Natural killer cell (primary cell): ENCODE data around the gene LDLRAP1. TPM values are rescaled to one million over a fixed set of nuclear protein-coding genes. Genes with fewer than 3 reads are reported as not detected.

ENCODE experiments used
- ATAC-seq, 3 donors: fragments of 150-1000 bp in 2 of 3; fragments of 200-7000 bp in 1 of 3; cut with Tn5 transposase; 1 replicate in 1 of 3; 2 replicates in 2 of 3; pipeline ENCODE4 v1.10.0; 2021; ENCODE audit warnings: mild to moderate bottlenecking in 2 of 3, moderate library complexity in 2 of 3
- DNase-seq, 2 donors: peaks; one replicate each; pipeline versions ENCODE4 v3.0.0 to v3.0.0-alpha.2; 2013 to 2021; ENCODE audit warnings: mixed read lengths in 1 of 2
- H3K27ac ChIP-seq: one replicate; pipeline ENCODE4 v1.5.1; 2013; ENCODE audit warnings: mild to moderate bottlenecking, low read length
- H3K27me3 ChIP-seq: one replicate; pipeline ENCODE4 v1.6.1; 2013; ENCODE audit warnings: low read length; ENCODE audit not compliant: control insufficient read depth, insufficient read depth
- H3K36me3 ChIP-seq: one replicate; pipeline ENCODE4 v1.6.1; 2013; ENCODE audit warnings: low read length; ENCODE audit not compliant: control insufficient read depth, insufficient read depth
- H3K4me1 ChIP-seq: one replicate; pipeline ENCODE4 v1.6.1; 2013; ENCODE audit warnings: low read length; ENCODE audit not compliant: control insufficient read depth, insufficient read depth
- H3K4me3 ChIP-seq: one replicate; pipeline ENCODE4 v1.5.1; 2013; ENCODE audit warnings: low read length
- H3K9me3 ChIP-seq: one replicate; pipeline ENCODE4 v1.6.1; 2013; ENCODE audit warnings: low read length; ENCODE audit not compliant: control insufficient read depth, insufficient read depth
- H3K27ac Mint-ChIP-seq, 2 donors: one replicate each; pipeline ENCODE4 v1.8.0; 2022; ENCODE audit warnings: mild to moderate bottlenecking in 2 of 2, mixed read lengths in 2 of 2, moderate library complexity in 1 of 2
- H3K27me3 Mint-ChIP-seq, 2 donors: one replicate each; pipeline ENCODE4 v1.8.0; 2022; ENCODE audit warnings: low read depth in 2 of 2, mixed read lengths in 2 of 2
- H3K36me3 Mint-ChIP-seq: one replicate; pipeline ENCODE4 v1.8.0; 2022; ENCODE audit warnings: mixed read lengths
- H3K4me1 Mint-ChIP-seq, 2 donors: one replicate each; pipeline ENCODE4 v1.8.0; 2022; ENCODE audit warnings: mixed read lengths in 2 of 2
- H3K4me3 Mint-ChIP-seq: one replicate; pipeline ENCODE4 v1.8.0; 2022; ENCODE audit warnings: mild to moderate bottlenecking, moderate library complexity, mixed read lengths
- H3K9me3 Mint-ChIP-seq, 2 donors: one replicate each; pipeline ENCODE4 v1.8.0; 2022; ENCODE audit warnings: mixed read lengths in 2 of 2
- WGBS: methylation state at CpG from one replicate; pipeline ENCODE4 v1.1.7; 2013; ENCODE audit warnings: missing lambda C conversion rate; ENCODE audit not compliant: insufficient coverage; 5-methylcytosine and 5-hydroxymethylcytosine counted together
- intact Hi-C: fragments of 100-400 bp; cut with micrococcal nuclease; formaldehyde crosslinking; loops from one replicate; pipeline ENCODE4 v1.14.2; 2022
- total RNA-seq, 4 donors: library from RNA; stranded (reverse); fragments of 120-200 nt in 1 of 4; gene quantifications; one replicate each; pipeline versions ENCODE4 v1.2.3 to v1.2.4, GENCODE V29; 2013 to 2022
- TF ChIP-seq, protein P1 (sequence below): fragments of 200-600 bp; IDR thresholded peaks from one replicate; pipeline ENCODE4 v1.8.0; 2022; ENCODE audit warnings: antibody characterized with exemption

The LDLRAP1 gene
- total RNA-seq, 3 donors from 2014 or later (not counting 1 experiment from before 2014, with no cell fraction given) = 25.2 to 34.0 (median 27.4) TPM

- H3K27ac Mint-ChIP-seq = no peak overlapping the region
- WGBS = 90% methylated on average over 19 of the region's 19 CpGs
- Histone ChIP-seq H3K4me3 (no peak overlapping the region), H3K9me3 (no peaks in the 10 kb centered on the region), H3K27me3 (no peaks in the 10 kb centered on the region), H3K27ac (no peak overlapping the region), H3K36me3 (no peaks in the 10 kb centered on the region), H3K4me1 (no peaks in the 10 kb centered on the region)
- no peaks in the 10 kb centered on the region for H3K9me3 Mint-ChIP-seq
- peaks cover 0 to under 1% of the 10 kb centered on the region in 2 donors for H3K4me1 Mint-ChIP-seq
- peaks cover 0 to 10% of the 10 kb centered on the region in 2 donors for H3K27me3 Mint-ChIP-seq
- no peak overlapping the region for H3K4me3 Mint-ChIP-seq
- no peaks in the 10 kb centered on the region for H3K36me3 Mint-ChIP-seq
- TF ChIP-seq, protein P1, sequence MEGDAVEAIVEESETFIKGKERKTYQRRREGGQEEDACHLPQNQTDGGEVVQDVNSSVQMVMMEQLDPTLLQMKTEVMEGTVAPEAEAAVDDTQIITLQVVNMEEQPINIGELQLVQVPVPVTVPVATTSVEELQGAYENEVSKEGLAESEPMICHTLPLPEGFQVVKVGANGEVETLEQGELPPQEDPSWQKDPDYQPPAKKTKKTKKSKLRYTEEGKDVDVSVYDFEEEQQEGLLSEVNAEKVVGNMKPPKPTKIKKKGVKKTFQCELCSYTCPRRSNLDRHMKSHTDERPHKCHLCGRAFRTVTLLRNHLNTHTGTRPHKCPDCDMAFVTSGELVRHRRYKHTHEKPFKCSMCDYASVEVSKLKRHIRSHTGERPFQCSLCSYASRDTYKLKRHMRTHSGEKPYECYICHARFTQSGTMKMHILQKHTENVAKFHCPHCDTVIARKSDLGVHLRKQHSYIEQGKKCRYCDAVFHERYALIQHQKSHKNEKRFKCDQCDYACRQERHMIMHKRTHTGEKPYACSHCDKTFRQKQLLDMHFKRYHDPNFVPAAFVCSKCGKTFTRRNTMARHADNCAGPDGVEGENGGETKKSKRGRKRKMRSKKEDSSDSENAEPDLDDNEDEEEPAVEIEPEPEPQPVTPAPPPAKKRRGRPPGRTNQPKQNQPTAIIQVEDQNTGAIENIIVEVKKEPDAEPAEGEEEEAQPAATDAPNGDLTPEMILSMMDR = no peak
- no peak for ATAC-seq
- DNase-seq = no peak
- intact Hi-C loops = no loop called here
These were observed 36.2 kb downstream of the LDLRAP1 start for GRCh38 chr1:25579292-25580252.

- DNase-seq (no peak), ATAC-seq (no peak)
- no peak overlapping the region for H3K4me3 Mint-ChIP-seq
- peaks cover 0 to 15% of the 10 kb centered on the region in 2 donors for H3K27me3 Mint-ChIP-seq
- no peaks in the 10 kb centered on the region for H3K9me3 Mint-ChIP-seq
- intact Hi-C loops = no loop called here
- no peak overlapping the region for H3K4me3 ChIP-seq
- 69% methylated on average over 6 of the region's 6 CpGs for WGBS
- no peaks in the 10 kb centered on the region for H3K27me3 ChIP-seq
- no peak overlapping the region for H3K27ac Mint-ChIP-seq
- H3K9me3 ChIP-seq = no peaks in the 10 kb centered on the region
- H3K4me1 ChIP-seq = peaks cover 4% of the 10 kb centered on the region
- H3K36me3 Mint-ChIP-seq = no peaks in the 10 kb centered on the region
- TF ChIP-seq, protein P1 = no peak
- H3K4me1 Mint-ChIP-seq = peaks cover 0 to 5% of the 10 kb centered on the region in 2 donors
- H3K27ac ChIP-seq = no peak overlapping the region
- H3K36me3 ChIP-seq = no peaks in the 10 kb centered on the region
These were observed 37.5 kb downstream of the LDLRAP1 start for GRCh38 chr1:25580927-25581326.

- Histone ChIP-seq H3K4me1 (peaks cover 12% of the 10 kb centered on the region), H3K4me3 (no peak overlapping the region), H3K27me3 (no peaks in the 10 kb centered on the region), H3K36me3 (no peaks in the 10 kb centered on the region), H3K9me3 (no peaks in the 10 kb centered on the region), H3K27ac (no peak overlapping the region)
- Mint-ChIP-seq H3K4me1 (peaks cover 0 to 5% of the 10 kb centered on the region in 2 donors), H3K27me3 (peaks cover 0 to 15% of the 10 kb centered on the region in 2 donors), H3K4me3 (no peak overlapping the region), H3K36me3 (no peaks in the 10 kb centered on the region), H3K9me3 (no peaks in the 10 kb centered on the region), H3K27ac (no peak overlapping the region)
- ATAC-seq (no peak), DNase-seq (no peak)
- TF ChIP-seq, protein P1 = no peak
- WGBS = 89% methylated on average over 5 of the region's 5 CpGs
- intact Hi-C loops = no loop called here
These were observed 38.4 kb downstream of the LDLRAP1 start for GRCh38 chr1:25581764-25582163.
